ENCODE results near the gene ERGIC3. TPM values are rescaled to one million over a fixed set of nuclear protein-coding genes. Genes with fewer than 3 reads are reported as not detected.
A peak's percentile ranks its signal among the peaks of the same experiment; 100 is the strongest.

ERGIC3 gene
- total RNA-seq, 1 experiment from 2014 or later: 392 TPM

- Mint-ChIP-seq H3K4me3 (ENCODE audit: low read depth, unreplicated experiment) (no peak overlapping the region), H3K4me1 (ENCODE audit: low read depth, unreplicated experiment) (no peaks in the 10 kb centered on the region), H3K27ac (ENCODE audit: unreplicated experiment) (no peak overlapping the region), H3K27me3 (ENCODE audit: unreplicated experiment) (no peaks in the 10 kb centered on the region), H3K9me3 (ENCODE audit: low read depth, unreplicated experiment) (no peaks in the 10 kb centered on the region), H3K36me3 (ENCODE audit: insufficient read depth, unreplicated experiment) (peaks cover 40% of the 10 kb centered on the region)
- no peak for TF ChIP-seq CTCF (IDR thresholded peaks at IDR 0.05; ENCODE audit: unreplicated experiment)
- intact Hi-C loops (cut with micrococcal nuclease; ENCODE audit: unreplicated experiment): no loop called here
- DNase-seq: no peak
- BruUV-seq (replicated peaks): no TSS peak
- CTCF ChIA-PET: interaction anchor here (0.6 kb wide), 1 partner anchor 232 kb away, joined by 3 read pairs; no protein-coding TSS in a partner anchor
These were observed 34.8 kb upstream of the ERGIC3 start for GRCh38 chr20:35506872-35507638.

DNA sequence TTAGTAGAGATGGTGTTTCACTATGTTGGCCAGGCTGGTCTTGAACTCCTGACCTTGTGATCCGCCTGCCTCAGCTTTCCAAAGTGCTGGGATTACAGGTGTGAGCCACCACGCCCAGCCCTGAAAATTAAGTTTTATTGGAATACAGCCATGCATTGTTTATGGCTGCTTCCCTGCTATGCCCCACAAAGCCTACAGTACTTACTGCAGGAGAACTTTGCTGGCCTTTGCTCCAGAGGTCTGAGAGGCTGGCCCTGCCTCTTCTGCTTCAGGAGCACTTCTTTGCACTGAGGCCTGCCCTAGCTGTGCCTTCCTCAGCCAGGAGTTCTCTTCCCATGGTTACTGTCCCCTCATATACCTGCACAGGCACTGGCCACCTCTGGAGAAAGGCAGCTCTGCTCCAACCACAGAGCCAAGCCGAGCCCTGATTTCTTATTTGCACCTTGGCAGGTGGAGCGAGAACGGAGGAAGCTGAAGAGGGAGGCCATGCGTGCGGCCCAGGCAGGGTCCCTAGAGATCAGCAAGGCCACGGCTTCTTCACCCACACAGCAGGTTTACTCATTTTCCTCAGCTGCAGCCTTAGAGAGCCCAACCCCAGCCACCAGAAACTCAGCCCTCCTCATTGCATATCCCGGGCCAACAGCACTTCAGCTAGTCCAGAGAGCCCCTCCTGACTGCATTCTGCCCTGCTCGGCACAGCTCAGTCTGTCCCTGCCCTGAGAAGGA, 33.2 kb upstream of the ERGIC3 start:
- Mint-ChIP-seq H3K4me3 (ENCODE audit: low read depth, unreplicated experiment) (no peak overlapping the region), H3K36me3 (ENCODE audit: insufficient read depth, unreplicated experiment) (peaks cover 30% of the 10 kb centered on the region), H3K9me3 (ENCODE audit: low read depth, unreplicated experiment) (no peaks in the 10 kb centered on the region), H3K27ac (ENCODE audit: unreplicated experiment) (no peak overlapping the region), H3K4me1 (ENCODE audit: low read depth, unreplicated experiment) (no peaks in the 10 kb centered on the region), H3K27me3 (ENCODE audit: unreplicated experiment) (no peaks in the 10 kb centered on the region)
- intact Hi-C loops (cut with micrococcal nuclease; ENCODE audit: unreplicated experiment): no loop called here
- CTCF ChIA-PET: interaction anchor here (0.6 to 1.1 kb wide), 2 partner anchors 49 to 67 kb away, joined by 3 read pairs; no protein-coding TSS in a partner anchor
- no TSS peak for BruUV-seq (replicated peaks)
- DNase-seq: no peak
- no peak for TF ChIP-seq CTCF (IDR thresholded peaks at IDR 0.05; ENCODE audit: unreplicated experiment)

- DNase-seq: no peak
- intact Hi-C loops (cut with micrococcal nuclease; ENCODE audit: unreplicated experiment): loop anchor here (5.0 to 10.0 kb wide), 2 partner anchors 154 to 186 kb away; partner anchors contain the start of genes CPNE1, NFS1, RBM12 and ROMO1
- H3K9me3 Mint-ChIP-seq (ENCODE audit: low read depth, unreplicated experiment): no peaks in the 10 kb centered on the region
- H3K4me3 Mint-ChIP-seq (ENCODE audit: low read depth, unreplicated experiment): no peak overlapping the region
- CTCF ChIA-PET: interaction anchor here (0.5 to 2.2 kb wide), 4 partner anchors 26 to 1228 kb away, joined by 3 to 9 read pairs (median 5); no protein-coding TSS in a partner anchor
- H3K36me3 Mint-ChIP-seq (ENCODE audit: insufficient read depth, unreplicated experiment): peaks cover 21% of the 10 kb centered on the region
- H3K4me1 Mint-ChIP-seq (ENCODE audit: low read depth, unreplicated experiment): peaks cover 6% of the 10 kb centered on the region
- no peak overlapping the region for H3K27ac Mint-ChIP-seq (ENCODE audit: unreplicated experiment)
- no peaks in the 10 kb centered on the region for H3K27me3 Mint-ChIP-seq (ENCODE audit: unreplicated experiment)
- no peak for TF ChIP-seq CTCF (IDR thresholded peaks at IDR 0.05; ENCODE audit: unreplicated experiment)
- no TSS peak for BruUV-seq (replicated peaks)
These were observed 30.7 kb upstream of the ERGIC3 start for GRCh38 chr20:35510951-35511735.

GRCh38 chr20:35511814-35512420, 30.0 kb upstream of the ERGIC3 start:
- no peak overlapping the region for H3K4me3 Mint-ChIP-seq (ENCODE audit: low read depth, unreplicated experiment)
- DNase-seq: peak; percentile 63
- intact Hi-C loops (cut with micrococcal nuclease; ENCODE audit: unreplicated experiment): loop anchor here (5.0 to 10.0 kb wide), 2 partner anchors 153 to 185 kb away; partner anchors contain the start of genes CPNE1, NFS1, RBM12 and ROMO1
- H3K27me3 Mint-ChIP-seq (ENCODE audit: unreplicated experiment): no peaks in the 10 kb centered on the region
- H3K36me3 Mint-ChIP-seq (ENCODE audit: insufficient read depth, unreplicated experiment): peaks cover 26% of the 10 kb centered on the region
- H3K4me1 Mint-ChIP-seq (ENCODE audit: low read depth, unreplicated experiment): peaks cover 13% of the 10 kb centered on the region
- BruUV-seq (replicated peaks): no TSS peak
- H3K27ac Mint-ChIP-seq (ENCODE audit: unreplicated experiment): no peak overlapping the region
- TF ChIP-seq CTCF (IDR thresholded peaks at IDR 0.05; ENCODE audit: unreplicated experiment): peak; percentile 62
- H3K9me3 Mint-ChIP-seq (ENCODE audit: low read depth, unreplicated experiment): no peaks in the 10 kb centered on the region
- CTCF ChIA-PET: interaction anchor here (0.9 to 2.2 kb wide), 2 partner anchors 49 to 106 kb away, joined by 3 to 9 read pairs; no protein-coding TSS in a partner anchor

Measured in Calu3 (cell line).